ENCODE measurements around the gene EFCAB6.

DNA sequence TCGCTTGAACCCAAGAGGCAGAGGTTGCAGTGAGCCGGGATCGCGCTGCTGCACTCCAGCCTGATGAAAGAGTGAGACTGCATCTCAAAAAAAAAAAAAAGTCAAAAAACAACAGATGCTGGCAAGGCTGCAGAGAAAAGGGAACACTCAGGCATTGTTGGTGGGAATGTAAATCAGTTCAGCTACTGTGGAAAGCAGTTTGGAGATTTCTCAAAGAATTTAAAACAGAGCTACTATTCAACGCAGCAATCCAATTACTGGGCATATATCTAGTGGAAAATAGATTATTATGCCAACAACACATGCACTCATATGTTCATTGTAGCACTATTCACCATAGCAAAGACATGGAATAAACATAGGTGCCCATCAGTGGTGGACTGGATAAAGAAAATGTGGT lies 89.7 kb downstream of the EFCAB6 start:
- TF ChIP-seq POLR2AphosphoS5 (IDR thresholded peaks at IDR 0.05; ENCODE audit: low read depth, low read length) (no peak), POLR2A (IDR thresholded peaks at IDR 0.05; ENCODE audit: low read depth, low read length) (no peak)
